HS-27A (cell line): ENCODE measurements around the gene NPBWR2.

Experiments
- DNase-seq: peaks from one replicate; pipeline ENCODE4 v3.0.0-alpha.2; 2012; ENCODE audit warnings: low read depth, missing footprints

Gene NPBWR2

DNA sequence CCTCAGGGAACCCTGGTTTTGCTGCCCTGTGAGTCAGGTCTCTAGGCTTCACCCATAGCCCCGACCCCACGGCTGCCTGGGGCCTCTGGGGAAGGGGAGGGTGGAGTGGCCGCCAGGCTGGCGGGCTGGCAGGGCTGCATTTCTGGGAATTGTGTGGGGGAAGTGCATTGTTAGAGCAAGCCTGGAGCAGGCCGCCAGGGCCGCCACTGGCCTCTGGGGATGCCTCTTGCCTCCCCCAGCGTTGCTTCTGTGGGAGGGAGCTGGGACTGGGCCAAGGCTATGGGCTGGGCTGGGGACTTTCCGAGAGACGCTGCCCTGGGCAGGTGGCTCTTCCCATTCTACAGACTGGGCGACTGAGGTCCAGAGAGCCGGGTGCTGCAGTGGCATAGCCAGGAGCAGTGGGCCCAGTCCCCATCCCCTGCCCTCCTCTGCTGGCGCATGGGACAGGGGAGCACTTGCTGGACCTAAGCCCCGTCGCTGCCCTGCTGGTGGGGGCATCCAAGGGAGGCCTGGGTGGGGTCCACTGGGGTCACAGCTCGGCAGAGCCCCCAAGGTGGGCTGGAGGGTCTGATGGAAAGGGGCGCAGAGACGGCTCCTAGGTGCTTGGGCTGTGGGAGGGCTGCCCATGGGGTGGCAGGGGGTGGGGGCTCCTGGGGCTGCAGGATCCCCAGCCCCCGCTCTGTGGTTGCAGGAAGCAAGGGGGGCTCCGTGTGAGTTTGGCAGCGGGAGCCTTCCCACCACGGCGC lies 51.3 kb downstream of the NPBWR2 start:
- no peak for DNase-seq

DNA sequence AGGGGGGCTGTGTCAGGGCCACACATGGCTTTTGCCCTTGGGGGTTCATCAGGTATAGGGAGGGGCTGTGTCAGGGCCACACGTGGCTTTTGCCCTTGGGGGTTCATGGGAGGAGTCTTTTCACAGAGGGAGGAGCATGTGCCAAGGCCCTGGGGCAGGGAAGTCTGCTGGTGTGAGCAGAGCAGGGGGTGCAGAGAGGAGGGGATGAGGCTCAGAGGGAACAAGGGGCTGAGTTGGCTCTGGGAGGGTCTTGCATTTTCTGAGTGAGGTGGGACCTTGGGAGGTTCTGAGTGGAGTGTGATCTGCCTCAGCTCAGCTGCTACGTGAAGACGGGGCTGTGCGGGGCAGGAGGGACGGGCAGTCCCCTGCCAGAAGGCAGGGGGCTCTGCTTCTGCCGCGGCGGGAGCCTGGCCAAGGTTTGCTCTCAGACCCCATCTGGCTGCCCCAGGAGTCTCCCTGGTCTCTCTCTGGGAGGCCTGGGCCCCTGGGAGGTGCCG lies 51.9 kb downstream of the NPBWR2 start:
- DNase-seq, result no peak

DNA sequence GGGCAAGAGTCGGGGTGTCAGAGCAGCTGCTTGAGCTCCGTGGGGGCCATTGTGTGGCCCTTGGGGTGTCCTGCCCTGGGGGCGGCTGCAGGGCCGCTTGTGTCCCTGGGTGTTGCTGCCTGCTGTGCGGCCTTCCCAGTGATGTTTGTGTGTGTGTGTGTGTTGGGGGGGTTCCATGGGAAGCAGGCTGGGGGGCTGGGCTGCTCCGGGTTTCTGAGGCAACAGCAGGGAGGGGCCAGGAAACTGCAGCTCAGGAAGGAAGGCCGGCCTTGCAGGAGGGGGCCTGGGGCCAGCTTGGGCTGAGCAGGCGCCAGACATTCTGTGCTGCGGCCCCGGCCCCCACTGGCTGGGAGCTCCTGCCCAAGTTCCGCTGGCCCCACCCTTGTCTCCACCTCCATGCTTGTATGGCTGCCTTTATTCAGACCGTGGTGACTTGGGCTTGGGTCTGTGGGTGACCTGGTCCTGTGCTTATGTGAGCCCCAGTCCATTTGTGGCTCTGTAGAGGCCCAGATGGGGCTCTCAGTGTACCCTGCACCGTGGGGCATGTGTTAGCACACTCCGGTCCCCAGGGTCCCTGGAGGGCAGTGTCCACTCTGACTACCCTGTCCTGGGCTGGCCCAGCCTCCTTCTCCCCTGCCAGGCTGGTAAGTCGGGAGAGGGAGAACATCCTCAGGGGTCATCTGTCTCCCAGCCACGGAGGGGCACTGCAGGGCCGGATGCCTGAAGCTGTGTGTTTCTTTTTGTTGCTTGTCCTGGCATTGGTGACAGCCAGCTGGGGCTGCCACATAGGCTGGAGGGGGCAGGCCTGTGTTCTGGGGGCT lies 53.3 kb downstream of the NPBWR2 start:
- DNase-seq, result no peak
